GM12865 (cell line): Measurements from ENCODE around the gene FAM227B.
"Not testable (repeated sequence)": the region's sequence is repeated elsewhere in the genome, so short reads cannot be mapped to it uniquely, and the experiment has no call there.

Experiments
- DNase-seq: peaks from one replicate; pipeline ENCODE4 v3.0.0; 2010; ENCODE audit warnings: low read depth
- H3K4me3 ChIP-seq: 2 replicates; pipeline ENCODE4 v1.5.1; 2011; ENCODE audit warnings: mild to moderate bottlenecking, low read depth, low read length, control low read depth
- CTCF ChIP-seq: IDR thresholded peaks from 2 replicates; pipeline ENCODE4 v1.5.1; 2011; ENCODE audit warnings: low read length, control low read depth, low read depth, inconsistent platforms; ENCODE audit not compliant: insufficient read depth; ENCODE audit errors: missing control alignments

Gene FAM227B

GRCh38 chr15:49619226-49619625, 1.4 kb downstream of the FAM227B start:
- no peak overlapping the region for H3K4me3 ChIP-seq
- no peak for DNase-seq
- TF ChIP-seq CTCF = no peak

- not testable (repeated sequence) for DNase-seq, H3K4me3 ChIP-seq
Measured at GRCh38 chr15:49612240-49612639, 8.4 kb downstream of the FAM227B start.

GRCh38 chr15:49610157-49610918, 10.3 kb downstream of the FAM227B start:
- no peak for DNase-seq
- TF ChIP-seq CTCF = no peak
- H3K4me3 ChIP-seq = no peak overlapping the region

- H3K4me3 ChIP-seq = no peak overlapping the region
- no peak for TF ChIP-seq CTCF
- no peak for DNase-seq
Measured at GRCh38 chr15:49606594-49606993, 14.0 kb downstream of the FAM227B start.

- no peak for TF ChIP-seq CTCF
Measured at GRCh38 chr15:49605588-49605987, 15.0 kb downstream of the FAM227B start.

GRCh38 chr15:49604625-49605409, 15.8 kb downstream of the FAM227B start:
- no peak overlapping the region for H3K4me3 ChIP-seq
- DNase-seq = no peak
- no peak for TF ChIP-seq CTCF

More at GRCh38 chr15:49605588-49605987, 15.0 kb downstream of the FAM227B start:
- no peak for DNase-seq
- H3K4me3 ChIP-seq = no peak overlapping the region

GRCh38 chr15:49592829-49593316, 27.7 kb downstream of the FAM227B start:
- DNase-seq, H3K4me3 ChIP-seq: not testable (repeated sequence)

- peak; percentile 1 for DNase-seq
- no peak for TF ChIP-seq CTCF
- no peak overlapping the region for H3K4me3 ChIP-seq
Measured at GRCh38 chr15:49589030-49589429, 31.6 kb downstream of the FAM227B start.
